ENCODE data around the gene GFY.
"Not testable (repeated sequence)": the region's sequence is repeated elsewhere in the genome, so short reads cannot be mapped to it uniquely, and the experiment has no call there.

The GFY gene

DNA sequence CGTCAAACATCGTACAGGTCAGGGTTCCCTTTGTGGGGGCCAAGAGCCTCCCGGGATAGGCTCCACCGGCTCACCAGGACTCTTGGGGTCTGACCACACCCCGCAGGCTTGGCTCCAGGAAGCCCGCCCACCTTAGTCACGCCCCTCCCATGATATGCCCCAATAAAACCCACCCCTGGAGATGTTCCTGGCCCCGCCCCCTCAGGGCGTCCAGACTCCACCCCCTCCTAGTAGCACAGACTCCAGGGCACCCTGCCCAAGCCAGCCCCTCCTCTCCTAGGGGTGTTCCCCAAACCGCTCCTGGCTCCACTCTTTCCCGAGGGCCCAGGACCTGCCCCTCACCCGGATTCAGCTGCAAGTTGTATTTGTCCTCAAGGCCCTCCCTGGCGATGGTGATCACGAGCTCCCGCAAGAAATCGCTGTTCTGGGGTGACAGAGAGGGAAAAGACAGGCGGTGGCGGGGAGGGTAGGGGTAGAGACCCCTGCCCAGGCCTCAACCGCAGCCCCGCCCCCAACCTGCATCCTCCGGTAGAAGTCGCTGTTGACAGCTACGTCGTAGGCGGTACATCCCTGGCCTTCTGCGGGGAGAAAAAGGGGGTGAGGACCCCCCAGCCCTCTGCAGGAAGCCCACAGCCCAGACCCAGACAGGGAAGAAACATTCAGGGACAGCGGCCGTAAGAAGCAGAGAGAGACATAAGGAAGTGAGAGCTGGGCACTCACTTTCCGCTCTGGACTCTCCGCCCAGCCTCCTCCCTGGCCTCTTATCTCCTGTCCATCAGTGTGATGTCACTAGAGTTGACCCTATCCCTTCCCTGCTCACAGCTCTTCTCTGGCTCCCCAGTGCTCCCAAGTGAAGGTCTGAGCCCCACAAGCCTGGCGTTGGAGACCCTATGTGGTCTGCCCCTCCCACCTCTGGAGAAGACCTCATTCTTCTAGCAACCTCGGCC lies 22.6 kb downstream of the GFY start:
- DNase-seq = no peak

DNA sequence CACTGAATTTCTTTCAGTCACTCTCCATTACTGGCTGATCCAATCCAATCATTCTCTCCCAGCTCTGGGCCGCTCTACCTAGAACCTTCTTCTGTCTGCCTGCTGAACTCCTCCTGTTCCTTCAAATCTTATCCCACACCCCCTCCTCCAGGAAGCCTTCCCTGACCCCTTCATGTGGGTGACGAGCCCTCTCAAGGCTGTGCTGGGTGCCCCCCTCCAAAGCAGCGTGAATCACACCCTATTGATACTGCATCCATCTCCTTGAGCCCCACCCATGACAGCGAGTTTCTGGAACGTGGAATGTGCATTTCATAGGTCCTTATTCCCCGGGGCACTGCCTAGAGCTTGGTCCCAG lies 23.2 kb downstream of the GFY start:
- no peak for DNase-seq

DNA sequence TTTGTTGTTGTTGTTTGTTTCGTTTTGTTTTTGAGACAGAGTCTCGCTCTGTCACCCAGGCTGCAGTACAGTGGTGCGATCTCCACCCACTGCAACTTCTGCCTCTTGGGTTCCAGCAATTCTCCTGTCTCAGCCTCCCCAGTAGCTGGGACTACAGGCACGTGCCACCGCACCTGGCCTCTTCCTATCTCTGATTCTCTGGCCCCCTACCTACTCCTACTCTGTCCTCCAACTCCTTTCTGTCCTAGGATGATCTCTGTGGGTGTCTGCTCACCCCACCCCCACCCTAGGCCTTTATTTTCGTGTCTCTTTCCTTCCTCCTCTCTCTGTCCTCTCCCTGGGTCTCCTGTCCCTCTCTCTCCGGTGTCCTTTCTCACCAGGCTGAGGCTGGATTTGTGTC lies 25.2 kb downstream of the GFY start:
- DNase-seq = no peak

DNA sequence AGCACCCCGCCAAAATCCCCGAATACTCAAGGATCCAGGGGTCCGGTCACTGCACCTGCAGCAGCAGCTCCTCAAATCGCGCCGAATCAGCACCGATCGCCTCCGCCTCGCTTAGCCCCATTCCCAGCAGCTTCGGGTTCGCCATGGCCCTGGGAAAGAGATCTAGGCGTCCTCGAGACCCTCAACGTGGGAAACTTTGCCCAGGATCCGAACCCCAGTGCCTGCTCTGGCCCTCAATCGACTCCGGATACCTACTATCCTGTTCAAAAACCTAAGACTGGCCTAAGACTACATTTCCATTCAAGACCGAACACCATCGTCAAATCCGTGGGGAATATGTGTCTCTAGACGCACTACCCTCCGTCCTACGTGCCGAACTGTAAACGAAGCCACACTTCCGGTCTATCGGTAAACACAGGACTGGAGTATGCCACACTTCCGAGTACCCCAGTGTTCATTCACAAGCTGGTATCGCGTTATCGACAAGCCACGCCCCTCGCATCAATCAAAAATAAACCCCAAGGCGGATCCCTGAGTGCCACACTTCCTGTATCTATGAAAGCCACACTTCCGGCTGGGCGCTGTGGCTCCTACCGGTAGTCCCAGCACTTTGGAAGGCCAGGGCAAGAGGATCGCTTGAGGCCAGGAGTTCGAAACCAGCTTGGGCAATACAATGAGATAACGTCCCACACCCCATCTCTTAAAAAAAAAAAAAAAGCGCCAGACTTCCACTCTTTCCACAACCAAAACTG lies 26.4 kb downstream of the GFY start, which contains the start of gene PIH1D1:
TSS of gene PIH1D1 (minus strand) at position 385 of the 752 bp plus-strand sequence. CDS start at position 145, 240 bp downstream.
- peak; percentile 97 for DNase-seq

DNA sequence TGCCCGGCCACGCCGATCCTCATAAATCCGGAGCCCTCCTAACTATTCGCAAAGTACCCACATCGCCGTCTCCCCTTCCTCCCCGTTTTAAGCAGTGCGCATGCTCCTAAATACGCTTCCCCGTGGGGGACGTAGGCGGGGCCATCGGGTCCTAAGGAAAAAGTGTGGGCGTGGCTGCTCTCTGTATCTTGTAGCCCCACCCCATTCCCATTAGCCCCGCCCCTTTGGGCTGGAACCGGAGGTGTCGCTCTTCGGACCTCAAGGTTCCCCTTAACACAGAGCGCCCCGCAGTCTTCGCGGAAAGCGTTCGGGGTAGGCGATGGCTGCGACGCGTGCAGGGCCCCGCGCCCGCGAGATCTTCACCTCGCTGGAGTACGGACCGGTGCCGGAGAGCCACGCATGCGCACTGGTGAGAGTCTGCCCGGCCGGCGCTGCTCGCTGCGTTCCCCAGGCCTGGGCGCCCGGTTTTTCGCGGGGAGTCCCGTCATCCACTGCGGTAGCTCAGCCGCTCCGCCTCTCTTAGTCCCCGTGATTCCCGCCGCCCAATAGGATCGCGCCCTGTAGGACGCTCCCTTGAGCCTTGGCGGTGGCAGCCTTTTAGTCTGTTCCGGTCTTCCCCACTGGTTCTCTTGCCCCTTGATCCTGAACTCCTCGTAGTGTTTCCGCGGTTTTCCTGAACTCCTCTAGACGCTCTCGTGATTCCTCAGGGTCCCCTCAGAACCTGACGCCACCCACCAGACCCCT lies 28.0 kb downstream of the GFY start, which contains the start of gene ALDH16A1:
TSS of gene ALDH16A1 (plus strand) at position 213 of the 744 bp plus-strand sequence. CDS start at position 320, 107 bp downstream.
- DNase-seq = peak; percentile 99

DNA sequence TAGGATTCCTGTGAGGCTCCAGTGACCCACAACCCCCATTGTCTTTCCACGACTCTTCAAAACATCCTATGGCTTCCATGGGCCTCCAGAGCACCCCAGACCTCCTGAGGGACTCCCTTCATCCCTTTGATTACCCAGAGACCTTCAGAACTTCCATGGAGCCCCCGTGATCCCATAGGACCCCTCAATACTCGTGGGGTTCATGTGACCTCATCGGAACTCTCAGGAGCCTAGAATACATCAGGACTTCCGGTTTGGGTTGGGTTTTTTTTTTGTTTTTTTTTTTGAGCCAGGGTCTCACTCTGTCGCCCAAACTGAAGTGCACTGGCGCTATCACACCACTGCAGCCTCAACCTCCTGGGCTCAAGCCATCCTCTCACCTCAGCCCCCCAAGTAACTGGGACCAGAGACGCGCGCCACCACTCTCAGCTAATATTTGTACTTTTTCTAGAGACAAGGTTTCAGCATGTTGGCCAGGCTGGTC lies 28.6 kb downstream of the GFY start:
- DNase-seq = no peak

DNA sequence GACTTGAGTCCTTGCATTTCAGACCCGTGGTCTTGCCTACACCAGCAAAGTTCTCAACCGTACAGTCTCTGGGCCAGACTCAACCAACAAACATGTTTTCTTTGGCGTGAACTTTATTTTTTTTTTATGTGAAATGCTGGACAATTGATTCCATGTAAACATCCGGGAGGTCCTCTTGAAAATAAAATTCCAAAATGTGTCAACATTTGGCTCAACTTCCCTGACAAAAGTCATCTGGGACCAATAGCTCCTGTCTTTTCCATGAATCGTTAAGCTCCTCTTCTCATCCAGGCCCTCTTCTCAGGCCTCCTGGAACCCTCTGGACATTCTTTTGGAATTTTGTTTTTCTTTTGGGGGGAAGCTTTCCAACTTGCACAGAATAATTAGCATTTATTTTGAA lies 30.6 kb downstream of the GFY start:
- no peak for DNase-seq

DNA sequence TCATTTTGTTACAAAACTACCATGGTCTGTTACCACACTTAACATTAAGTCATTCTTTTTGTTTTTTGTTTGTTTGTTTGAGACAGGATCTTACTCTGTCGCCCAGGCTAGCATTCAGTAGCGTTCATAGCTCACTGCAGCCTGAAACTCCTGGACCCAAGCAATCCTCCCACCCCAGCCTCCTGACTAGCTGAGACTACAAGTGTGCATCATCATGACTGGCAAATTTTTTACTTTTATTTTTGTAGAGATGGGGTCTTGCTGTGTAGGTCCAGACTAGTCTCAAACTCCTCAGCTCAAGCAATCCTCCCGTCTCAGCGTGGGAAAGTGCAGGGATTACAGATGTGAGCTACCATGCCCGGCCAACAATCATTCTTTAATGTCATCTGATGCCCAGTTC lies 31.1 kb downstream of the GFY start:
- no peak for DNase-seq

DNA sequence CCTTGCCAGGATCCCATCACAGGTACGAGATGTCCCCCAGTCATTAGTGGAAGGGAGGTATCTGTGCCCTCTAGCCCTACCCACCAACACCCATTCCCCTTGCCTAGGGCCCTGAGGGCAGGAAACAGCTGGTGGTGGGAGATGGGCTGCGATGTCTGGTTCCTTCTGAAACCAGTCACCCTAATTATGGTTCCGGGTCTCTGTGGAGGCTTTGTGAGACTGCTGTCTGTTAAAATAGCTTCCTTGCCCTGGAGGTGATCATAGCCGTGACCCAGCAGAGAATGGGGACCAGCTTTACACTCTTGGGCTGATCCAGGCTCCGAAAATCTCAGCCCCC lies 33.3 kb downstream of the GFY start:
- DNase-seq = no peak

DNA sequence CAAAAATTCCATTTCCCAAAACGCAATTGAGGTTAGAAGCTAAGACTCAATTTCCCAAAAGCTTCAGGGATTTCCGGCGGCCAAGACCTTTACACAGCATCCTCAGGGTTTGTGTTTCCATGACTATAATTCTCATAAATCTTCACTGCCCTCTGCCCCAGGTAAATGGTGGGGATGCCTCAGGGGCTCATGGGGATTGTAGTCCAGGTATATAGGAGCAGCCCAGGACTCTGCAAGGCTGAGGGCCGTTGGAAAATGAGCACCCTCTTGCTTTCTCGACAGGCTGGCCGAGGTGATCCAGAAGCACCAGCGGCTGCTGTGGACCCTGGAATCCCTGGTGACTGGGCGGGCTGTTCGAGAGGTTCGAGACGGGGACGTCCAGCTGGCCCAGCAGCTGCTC lies 34.2 kb downstream of the GFY start:
- DNase-seq = no peak

DNA sequence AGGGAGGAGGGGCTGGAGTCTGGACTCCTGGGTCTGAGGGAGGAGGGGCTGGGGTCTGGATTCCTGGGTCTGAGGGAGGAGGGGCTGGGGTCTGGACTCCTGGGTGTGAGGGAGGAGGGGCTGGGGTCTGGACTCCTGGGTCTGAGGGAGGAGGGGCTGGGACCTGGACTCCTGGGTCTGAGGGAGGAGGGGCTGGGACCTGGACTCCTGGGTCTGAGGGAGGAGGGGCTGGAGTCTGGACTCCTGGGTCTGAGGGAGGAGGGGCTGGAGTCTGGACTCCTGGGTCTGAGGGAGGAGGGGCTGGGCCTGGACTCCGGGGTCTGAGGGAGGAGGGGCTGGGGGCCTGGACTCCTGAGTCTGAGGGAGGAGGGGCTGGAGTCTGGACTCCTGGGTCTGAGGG lies 35.9 kb downstream of the GFY start:
- not testable (repeated sequence) for DNase-seq

DNA sequence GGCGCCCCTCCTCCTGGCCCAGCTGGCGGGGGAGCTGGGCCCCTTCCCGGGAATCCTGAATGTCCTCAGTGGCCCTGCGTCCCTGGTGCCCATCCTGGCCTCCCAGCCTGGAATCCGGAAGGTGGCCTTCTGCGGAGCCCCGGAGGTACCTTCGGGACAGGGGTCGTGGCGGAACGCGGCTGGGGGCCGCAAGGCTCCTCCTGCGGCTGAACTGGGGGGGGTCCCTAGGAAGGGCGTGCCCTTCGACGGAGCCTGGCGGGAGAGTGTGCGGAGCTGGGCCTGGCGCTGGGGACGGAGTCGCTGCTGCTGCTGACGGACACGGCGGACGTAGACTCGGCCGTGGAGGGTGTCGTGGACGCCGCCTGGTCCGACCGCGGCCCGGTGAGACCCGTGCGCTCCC lies 36.5 kb downstream of the GFY start:
- DNase-seq = no peak

DNA sequence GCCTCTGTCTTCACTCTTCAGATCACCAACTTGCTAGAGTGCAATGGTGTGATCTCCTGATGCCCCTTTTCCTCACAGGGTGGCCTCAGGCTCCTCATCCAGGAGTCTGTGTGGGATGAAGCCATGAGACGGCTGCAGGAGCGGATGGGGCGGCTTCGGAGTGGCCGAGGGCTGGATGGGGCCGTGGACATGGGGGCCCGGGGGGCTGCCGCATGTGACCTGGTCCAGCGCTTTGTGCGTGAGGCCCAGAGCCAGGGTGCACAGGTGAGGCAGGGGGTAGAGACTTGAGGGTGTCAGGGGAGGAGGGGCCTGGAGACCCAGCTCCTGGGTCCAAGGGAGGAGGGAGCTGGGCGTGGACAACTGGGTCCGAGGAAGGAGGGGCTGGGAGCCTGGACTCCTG lies 37.3 kb downstream of the GFY start:
- DNase-seq = no peak

DNA sequence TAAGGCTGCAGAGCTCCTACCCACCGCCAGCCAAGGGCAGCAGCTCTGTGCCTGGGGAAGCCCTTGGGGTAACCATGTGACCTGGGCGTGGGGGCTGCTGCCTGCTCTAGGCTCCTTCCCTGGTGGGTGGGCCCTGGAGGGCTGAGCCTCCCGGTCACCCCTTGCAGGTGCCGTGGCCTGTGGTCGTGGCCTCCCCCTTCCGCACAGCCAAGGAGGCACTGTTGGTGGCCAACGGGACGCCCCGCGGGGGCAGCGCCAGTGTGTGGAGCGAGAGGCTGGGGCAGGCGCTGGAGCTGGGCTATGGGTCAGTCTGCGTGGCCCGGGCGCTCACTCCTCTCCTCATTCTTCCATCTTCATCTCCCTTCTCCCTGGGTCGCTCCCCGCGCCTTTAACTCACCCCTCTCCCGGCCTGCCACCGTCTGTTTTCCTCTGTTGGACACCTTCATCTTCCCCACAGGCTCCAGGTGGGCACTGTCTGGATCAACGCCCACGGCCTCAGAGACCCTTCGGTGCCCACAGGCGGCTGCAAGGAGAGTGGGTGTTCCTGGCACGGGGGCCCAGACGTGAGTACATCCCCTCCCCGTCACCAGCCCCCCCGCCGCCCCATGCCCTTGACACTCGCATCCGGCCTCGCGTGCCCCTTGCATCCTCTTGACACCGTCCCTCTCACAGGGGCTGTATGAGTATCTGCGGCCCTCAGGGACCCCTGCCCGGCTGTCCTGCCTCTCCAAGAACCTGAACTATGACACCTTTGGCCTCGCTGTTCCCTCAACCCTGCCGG lies 39.0 kb downstream of the GFY start:
- no peak for DNase-seq

DNA sequence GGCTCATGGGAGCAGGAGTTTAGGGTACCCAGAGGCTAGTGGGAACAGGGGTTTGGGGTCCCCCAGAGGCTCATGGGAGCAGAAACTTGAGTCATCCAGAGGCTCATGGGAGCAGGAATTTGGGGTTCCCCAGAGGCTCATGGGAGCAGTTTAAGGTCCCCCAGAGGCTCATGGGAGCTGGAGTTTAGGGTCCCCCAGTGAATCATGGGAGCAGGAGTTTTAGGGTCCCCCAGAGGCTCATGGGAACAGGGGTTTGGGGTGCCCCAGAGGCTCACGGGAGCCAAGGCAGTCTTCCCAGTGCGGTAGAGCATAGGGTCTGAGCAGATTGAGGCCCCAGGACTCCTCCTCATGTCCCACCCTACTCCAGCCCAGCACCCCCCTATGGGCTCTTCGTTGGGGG lies 40.2 kb downstream of the GFY start:
- no peak for DNase-seq

DNA sequence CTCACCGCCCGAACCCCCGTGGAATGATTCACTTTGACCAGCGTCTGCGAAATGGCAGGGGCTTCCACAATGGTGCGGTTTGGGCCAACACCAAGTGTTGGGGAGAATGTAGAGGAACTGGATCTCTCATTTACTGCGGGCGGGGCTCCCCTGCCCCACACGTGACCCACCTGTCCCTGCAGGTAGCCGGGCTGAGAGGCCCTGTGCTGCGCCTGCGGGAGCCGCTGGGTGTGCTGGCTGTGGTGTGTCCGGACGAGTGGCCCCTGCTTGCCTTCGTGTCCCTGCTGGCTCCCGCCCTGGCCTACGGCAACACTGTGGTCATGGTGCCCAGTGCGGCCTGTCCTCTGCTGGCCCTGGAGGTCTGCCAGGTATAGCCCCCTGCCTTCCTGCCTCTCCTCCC lies 43.0 kb downstream of the GFY start:
- DNase-seq = peak; percentile 29

DNA sequence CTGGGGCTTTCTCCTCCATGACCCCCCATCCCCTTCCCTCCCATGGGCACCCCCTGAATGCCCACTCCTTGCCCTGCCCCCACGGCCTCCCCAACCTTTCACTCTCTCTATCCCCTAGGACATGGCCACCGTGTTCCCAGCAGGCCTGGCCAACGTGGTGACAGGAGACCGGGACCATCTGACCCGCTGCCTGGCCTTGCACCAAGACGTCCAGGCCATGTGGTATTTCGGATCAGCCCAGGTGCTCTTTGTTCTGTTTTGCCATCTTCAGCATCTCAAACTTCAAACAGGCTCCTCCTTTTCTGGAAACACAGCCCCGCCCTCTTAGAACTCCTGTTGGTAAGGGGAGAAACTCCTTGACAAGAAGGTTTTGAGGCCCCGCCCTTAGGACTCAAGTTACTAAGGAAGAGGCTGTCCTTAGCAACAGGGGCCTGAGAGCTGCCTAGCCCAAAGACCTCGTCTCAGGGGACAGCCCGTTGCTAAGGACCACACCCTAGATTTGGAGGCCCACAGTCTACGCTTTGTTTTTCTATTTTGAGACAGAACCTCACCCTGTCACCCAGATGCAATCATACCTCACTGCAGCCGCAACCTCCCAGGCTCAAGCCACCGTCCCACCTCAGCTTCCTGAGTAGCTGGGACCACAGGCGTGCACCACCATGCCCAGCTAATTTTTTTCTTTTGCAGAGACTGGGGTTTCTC lies 43.7 kb downstream of the GFY start:
- DNase-seq = peak; percentile 81

DNA sequence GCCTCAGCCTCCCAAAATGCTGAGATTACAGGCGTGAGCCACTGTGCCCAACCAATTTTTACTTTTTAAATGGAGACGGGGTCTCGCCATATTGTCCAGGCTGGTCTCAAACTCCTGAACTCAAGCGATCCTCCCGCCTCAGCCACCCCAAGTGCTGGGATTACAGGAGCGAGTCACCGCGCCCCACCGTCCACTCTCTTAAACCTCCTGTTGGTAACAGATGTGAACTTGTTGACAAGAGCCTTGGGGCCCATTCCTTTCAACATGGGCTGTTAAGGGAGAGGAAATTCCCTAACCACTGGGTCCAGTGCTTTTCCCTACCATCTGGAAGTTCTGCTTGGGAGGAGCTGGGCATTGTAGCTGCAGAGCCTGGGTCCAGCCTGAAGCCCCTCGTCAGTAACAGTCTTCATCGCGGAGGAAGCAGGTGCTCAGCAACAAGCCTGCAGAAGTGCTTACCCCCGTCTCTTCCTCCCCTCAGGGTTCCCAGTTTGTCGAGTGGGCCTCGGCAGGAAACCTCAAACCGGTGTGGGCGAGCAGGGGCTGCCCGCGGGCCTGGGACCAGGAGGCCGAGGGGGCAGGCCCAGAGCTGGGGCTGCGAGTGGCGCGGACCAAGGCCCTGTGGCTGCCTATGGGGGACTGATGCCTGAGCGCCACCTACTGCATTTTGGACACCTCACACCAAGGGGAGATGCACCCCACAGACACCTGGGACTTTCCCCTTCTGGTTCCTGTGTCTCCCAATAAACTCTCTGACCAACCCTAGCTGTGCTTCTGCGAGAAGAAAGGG lies 44.8 kb downstream of the GFY start:
- peak; percentile 31 for DNase-seq

DNA sequence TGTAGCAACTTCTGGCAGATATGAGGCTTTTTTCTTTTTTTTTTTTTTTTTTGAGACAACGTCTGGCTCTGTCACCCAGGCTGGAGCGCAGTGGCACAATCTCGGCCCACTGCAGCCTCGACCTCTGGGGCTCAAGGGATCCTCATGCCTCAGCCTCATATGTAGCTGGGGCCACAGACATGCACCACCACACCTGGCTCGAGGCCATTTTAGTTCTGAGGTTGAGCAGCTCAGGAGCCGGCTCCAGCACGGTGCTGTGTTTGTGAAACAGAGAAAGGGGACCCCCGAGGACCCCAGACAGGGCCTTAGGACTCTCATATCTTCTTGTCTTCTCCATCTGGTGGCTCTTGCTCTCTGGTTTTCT lies 45.4 kb downstream of the GFY start:
- peak; percentile 19 for DNase-seq

DNA sequence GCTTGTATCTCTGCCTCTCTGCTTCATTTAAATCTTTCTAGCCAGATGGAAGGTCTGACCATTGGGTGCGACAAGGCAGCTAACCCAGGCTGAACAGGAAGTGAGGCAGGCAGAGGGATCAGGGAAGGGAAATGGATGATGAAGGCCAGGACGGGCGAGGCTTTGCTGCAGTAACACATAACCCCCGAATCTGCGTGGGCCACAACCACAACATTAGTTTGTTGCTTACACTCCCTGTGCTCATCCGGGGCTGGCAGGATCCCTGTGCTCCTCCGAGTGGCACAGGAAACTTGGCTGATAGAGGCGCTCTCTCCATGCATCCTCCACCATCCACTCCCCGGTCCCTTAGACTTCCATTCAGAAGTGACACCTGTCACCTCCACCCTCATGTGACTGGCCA lies 47.7 kb downstream of the GFY start:
- peak; percentile 25 for DNase-seq

DNA sequence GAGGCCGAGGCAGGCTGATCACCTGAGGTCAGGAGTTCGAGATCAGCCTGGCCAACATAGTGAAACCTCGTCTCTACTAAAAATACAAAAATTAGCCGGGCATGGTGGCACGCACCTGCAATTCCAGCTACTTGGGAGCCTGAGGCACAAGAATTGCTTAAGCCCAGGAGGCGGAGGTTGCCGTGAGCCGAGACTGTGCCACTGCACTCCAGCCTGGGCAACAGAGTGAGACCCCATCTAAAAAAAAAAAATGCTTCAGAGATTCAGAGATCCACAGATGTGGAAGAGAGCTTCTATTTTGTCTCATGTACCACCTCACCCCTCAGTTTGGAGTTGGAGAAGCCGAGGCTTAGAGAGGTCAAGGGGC lies 48.3 kb downstream of the GFY start:
- not testable (repeated sequence) for DNase-seq
